Spleen (tissue), 11 donors: Measurements from ENCODE around the gene SPNS1. TPM values are rescaled to one million over a fixed set of nuclear protein-coding genes. Genes with fewer than 3 reads are reported as not detected.

ENCODE experiments used
- DNase-seq: peaks from one replicate; pipeline ENCODE4 v3.0.0-alpha.2; 2020
- H3K27ac ChIP-seq, 8 donors: fragments of 200-600 bp; sonication (generic) in 7 of 8; 1 replicate in 4 of 8; 2 replicates in 4 of 8; pipeline versions ENCODE4 v1.5.0 to v1.8.0; 2016 to 2021; ENCODE audit warnings: inconsistent platforms in 4 of 8, mild to moderate bottlenecking in 4 of 8, moderate library complexity in 1 of 8
- H3K27me3 ChIP-seq, 7 donors: fragments of 200-600 bp; sonication (generic) in 6 of 7; replicated peaks in 1 of 7; 1 replicate in 4 of 7; 2 replicates in 3 of 7; pipeline versions ENCODE4 v1.5.0 to v1.8.0; 2016 to 2021; ENCODE audit warnings: inconsistent platforms in 3 of 7, mild to moderate bottlenecking in 1 of 7
- H3K36me3 ChIP-seq, 6 donors: fragments of 200-600 bp; sonication (generic) in 5 of 6; 1 replicate in 4 of 6; 2 replicates in 2 of 6; pipeline versions ENCODE4 v1.5.0 to v1.8.0; 2016 to 2021; ENCODE audit warnings: inconsistent platforms in 2 of 6
- H3K4me1 ChIP-seq, 6 donors: fragments of 200-600 bp; sonication (generic) in 5 of 6; 1 replicate in 3 of 6; 2 replicates in 3 of 6; pipeline versions ENCODE4 v1.5.0 to v1.8.0; 2016 to 2021; ENCODE audit warnings: inconsistent platforms in 3 of 6
- H3K4me3 ChIP-seq, 8 donors: fragments of 200-600 bp; sonication (generic) in 7 of 8; 1 replicate in 4 of 8; 2 replicates in 4 of 8; pipeline versions ENCODE4 v1.5.0 to v1.8.0; 2016 to 2021; ENCODE audit warnings: inconsistent platforms in 4 of 8, mild to moderate bottlenecking in 4 of 8, moderate library complexity in 2 of 8
- H3K9me3 ChIP-seq, 8 donors: fragments of 200-600 bp; sonication (generic) in 7 of 8; 1 replicate in 4 of 8; 2 replicates in 4 of 8; pipeline versions ENCODE4 v1.5.0 to v1.8.0; 2016 to 2021; ENCODE audit warnings: inconsistent platforms in 4 of 8
- POLR2A ChIP-seq, 3 donors: fragments of 450-650 bp; IDR thresholded peaks; one replicate each; pipeline ENCODE4 v1.5.1; 2017; ENCODE audit warnings: antibody characterized with exemption in 3 of 3, mild to moderate bottlenecking in 1 of 3
- POLR2AphosphoS5 ChIP-seq, 3 donors: sonication (generic); formaldehyde crosslinking; IDR thresholded peaks; one replicate each; pipeline ENCODE4 v1.5.1; 2017; ENCODE audit warnings: antibody characterized with exemption in 3 of 3
- WGBS, 5 donors: extraction: QIAGEN DNeasy Blood & Tissue Kit in 3 of 5; methylation state at CpG; one replicate each; pipeline versions ENCODE4 v1.1.5 to v1.1.7; 2013 to 2018; 5-methylcytosine and 5-hydroxymethylcytosine counted together
- intact Hi-C: fragments of 100-400 bp; cut with DNase I; formaldehyde crosslinking; loops from one replicate; pipeline ENCODE4 v1.15.0; 2023; ENCODE audit warnings: low total_unique reads
- polyA plus RNA-seq, 3 donors: library from polyadenylated mRNA; stranded (reverse); fragments of 200-250 nt; gene quantifications; one replicate each; pipeline ENCODE4 v1.2.1, GENCODE V29; 2013
- total RNA-seq, 7 donors: library from RNA; depleted of rRNA in 3 of 7; stranded (reverse); fragments of >200 nt in 3 of 7; fragmentation: NEBNext Ultra II Directional in 4 of 7; extraction: Animal tissue kit (Norgen Biotek cat#: 25700) in 4 of 7; gene quantifications; one replicate each; pipeline versions ENCODE4 v1.1.0 to v1.2.1, GENCODE V29; 2016 to 2021
- TF ChIP-seq, protein P1 (sequence below), 11 experiments: fragments of 200-600 bp in 7 of 11; fragments of 450-650 bp in 4 of 11; sonication (generic) in 4 of 11; IDR thresholded peaks in 8 of 11; conservative IDR thresholded peaks in 3 of 11; 1 replicate in 7 of 11; 2 replicates in 4 of 11; pipeline versions ENCODE4 v1.4.0 to v1.8.0; 2016 to 2021; ENCODE audit warnings: antibody characterized with exemption in 11 of 11, inconsistent platforms in 4 of 11, mild to moderate bottlenecking in 1 of 11
- donor health status: healthy with polysubstance abuse.
- donor health status: DM: no; HTN: no; CAD: no; lungs with moderate emphysema.
- donor health status: DM: no; HTN: no; CAD: no.
- donor health status: Bipolar disorder and iron deficiency.
- donor health status: healthy.
- donor health status: DM: no; HTN: no; CAD: no.
- donor health status: DM: yes; HTN: yes; CAD: no.

The SPNS1 gene
- total and polyA plus RNA-seq, 10 donors = 26.9 to 91.4 (median 30.9) TPM

- WGBS, 5 donors = 86 to 94% (median 91%) methylated on average over 2 of the region's 2 CpGs
- Histone ChIP-seq H3K4me3 (no peak overlapping the region), H3K4me1 (peaks cover 0 to 46% (median 6%) of the 10 kb centered on the region in 6 donors), H3K27me3 (peaks cover 0 to 5% (median 0%) of the 10 kb centered on the region in 7 donors), H3K9me3 (no peaks in the 10 kb centered on the region), H3K27ac (peak overlapping the region in 1 of 8 donors; percentile 67), H3K36me3 (no peaks in the 10 kb centered on the region)
- DNase-seq = no peak
- no peak for TF ChIP-seq POLR2A (IDR thresholded peaks at IDR 0.05)
- no peak for TF ChIP-seq POLR2AphosphoS5 (IDR thresholded peaks at IDR 0.05)
- TF ChIP-seq, protein P1, sequence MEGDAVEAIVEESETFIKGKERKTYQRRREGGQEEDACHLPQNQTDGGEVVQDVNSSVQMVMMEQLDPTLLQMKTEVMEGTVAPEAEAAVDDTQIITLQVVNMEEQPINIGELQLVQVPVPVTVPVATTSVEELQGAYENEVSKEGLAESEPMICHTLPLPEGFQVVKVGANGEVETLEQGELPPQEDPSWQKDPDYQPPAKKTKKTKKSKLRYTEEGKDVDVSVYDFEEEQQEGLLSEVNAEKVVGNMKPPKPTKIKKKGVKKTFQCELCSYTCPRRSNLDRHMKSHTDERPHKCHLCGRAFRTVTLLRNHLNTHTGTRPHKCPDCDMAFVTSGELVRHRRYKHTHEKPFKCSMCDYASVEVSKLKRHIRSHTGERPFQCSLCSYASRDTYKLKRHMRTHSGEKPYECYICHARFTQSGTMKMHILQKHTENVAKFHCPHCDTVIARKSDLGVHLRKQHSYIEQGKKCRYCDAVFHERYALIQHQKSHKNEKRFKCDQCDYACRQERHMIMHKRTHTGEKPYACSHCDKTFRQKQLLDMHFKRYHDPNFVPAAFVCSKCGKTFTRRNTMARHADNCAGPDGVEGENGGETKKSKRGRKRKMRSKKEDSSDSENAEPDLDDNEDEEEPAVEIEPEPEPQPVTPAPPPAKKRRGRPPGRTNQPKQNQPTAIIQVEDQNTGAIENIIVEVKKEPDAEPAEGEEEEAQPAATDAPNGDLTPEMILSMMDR (IDR thresholded peaks at IDR 0.05 in 8 of 11, conservative IDR thresholded peaks at IDR 0.05 in 3 of 11) = no peak
- intact Hi-C loops = no loop called here
Observed at GRCh38 chr16:29009838-29010166, 35.2 kb downstream of the SPNS1 start.

DNA sequence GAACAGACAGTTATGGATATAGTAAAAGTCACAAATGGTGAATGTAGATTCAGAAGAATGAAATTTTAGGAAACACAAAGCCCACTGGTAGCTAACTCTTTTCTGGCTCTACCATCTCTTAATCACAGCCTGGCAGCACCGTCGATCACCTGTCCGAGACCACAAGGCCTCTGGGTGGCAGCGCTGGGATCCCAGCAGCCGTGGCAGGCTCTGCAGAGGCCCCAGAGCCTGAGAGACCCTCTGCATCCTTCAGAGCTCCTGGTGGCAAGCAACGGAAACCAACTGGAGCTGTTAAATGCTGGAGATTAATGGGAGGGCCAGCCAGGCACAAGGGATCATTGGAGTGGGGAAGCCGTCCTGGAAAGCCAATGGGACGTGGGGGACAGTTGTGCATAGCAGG lies 36.5 kb downstream of the SPNS1 start:
- 55 to 74% (median 65%) methylated on average over 7 to 8 of the region's 8 CpGs for WGBS, 5 donors
- no peak for DNase-seq
- peaks cover 0 to 46% (median 6%) of the 10 kb centered on the region in 6 donors for H3K4me1 ChIP-seq
- no peak overlapping the region for H3K27ac ChIP-seq
- H3K27me3 ChIP-seq = peaks cover 0 to 5% (median 0%) of the 10 kb centered on the region in 7 donors
- TF ChIP-seq POLR2AphosphoS5 (IDR thresholded peaks at IDR 0.05) = no peak
- TF ChIP-seq, protein P1 (IDR thresholded peaks at IDR 0.05 in 8 of 11, conservative IDR thresholded peaks at IDR 0.05 in 3 of 11) = no peak
- no peak for TF ChIP-seq POLR2A (IDR thresholded peaks at IDR 0.05)
- no peaks in the 10 kb centered on the region for H3K36me3 ChIP-seq
- no peak overlapping the region for H3K4me3 ChIP-seq
- intact Hi-C loops = no loop called here
- H3K9me3 ChIP-seq = no peaks in the 10 kb centered on the region

- Histone ChIP-seq H3K4me1 (peaks cover 0 to 46% (median 6%) of the 10 kb centered on the region in 6 donors), H3K36me3 (no peaks in the 10 kb centered on the region), H3K27me3 (peaks cover 0 to 5% (median 0%) of the 10 kb centered on the region in 7 donors), H3K27ac (peak overlapping the region in 1 of 8 donors; percentile 70), H3K9me3 (no peaks in the 10 kb centered on the region), H3K4me3 (no peak overlapping the region)
- WGBS, 5 donors = 85 to 96% (median 90%) methylated on average over 4 of the region's 4 CpGs
- intact Hi-C loops = no loop called here
- TF ChIP-seq, protein P1 (IDR thresholded peaks at IDR 0.05 in 8 of 11, conservative IDR thresholded peaks at IDR 0.05 in 3 of 11) = no peak
- TF ChIP-seq POLR2A (IDR thresholded peaks at IDR 0.05) = no peak
- DNase-seq = no peak
Observed at GRCh38 chr16:29011851-29012250, 37.3 kb downstream of the SPNS1 start.

- no peaks in the 10 kb centered on the region for H3K9me3 ChIP-seq
- H3K4me1 ChIP-seq = peaks cover 0 to 38% (median 6%) of the 10 kb centered on the region in 6 donors
- H3K27ac ChIP-seq = peak overlapping the region in 5 of 8 donors; percentile 4 to 70 (median 57)
- DNase-seq = no peak
- intact Hi-C loops = no loop called here
- H3K36me3 ChIP-seq = no peaks in the 10 kb centered on the region
- 43 to 66% (median 53%) methylated on average over 9 of the region's 9 CpGs for WGBS, 5 donors
- TF ChIP-seq, protein P1 (IDR thresholded peaks at IDR 0.05 in 8 of 11, conservative IDR thresholded peaks at IDR 0.05 in 3 of 11) = no peak
- TF ChIP-seq POLR2A (IDR thresholded peaks at IDR 0.05) = no peak
- no peak for TF ChIP-seq POLR2AphosphoS5 (IDR thresholded peaks at IDR 0.05)
- H3K4me3 ChIP-seq = no peak overlapping the region
- H3K27me3 ChIP-seq = peaks cover 0 to 5% (median 0%) of the 10 kb centered on the region in 7 donors
Observed at GRCh38 chr16:29012913-29013553, 38.5 kb downstream of the SPNS1 start.
